ENCODE results near the gene ARID4B. TPM values are rescaled to one million over a fixed set of nuclear protein-coding genes. Genes with fewer than 3 reads are reported as not detected.
"Not testable (repeated sequence)": the region's sequence is repeated elsewhere in the genome, so short reads cannot be mapped to it uniquely, and the experiment has no call there.

ARID4B gene
- total RNA-seq, 3 donors from 2014 or later: 26.9 to 41.5 (median 36.4) TPM

DNA sequence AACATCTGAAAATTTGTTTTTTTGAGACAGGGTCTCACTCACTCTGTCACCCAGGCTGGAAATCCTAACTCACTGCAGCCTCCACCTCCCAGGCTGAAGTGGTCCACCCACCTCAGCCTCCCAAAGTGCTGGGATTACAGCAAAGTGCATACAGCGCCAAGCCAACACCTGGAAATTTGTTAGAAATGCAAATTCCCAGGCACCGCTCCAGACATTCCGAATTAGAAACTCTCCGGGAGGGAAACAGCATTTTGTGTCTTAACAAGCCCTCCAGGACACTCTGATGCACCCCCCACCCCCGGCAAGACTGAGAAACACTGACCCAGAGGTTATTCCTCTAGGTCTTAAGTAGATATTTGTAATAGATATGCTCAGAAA, 49.1 kb downstream of the ARID4B start:
- DNase-seq (no peak), ATAC-seq (no peak)
- H3K9me3 Mint-ChIP-seq: no peaks in the 10 kb centered on the region
- H3K4me1 Mint-ChIP-seq (ENCODE audit: low read depth): peaks cover 60% of the 10 kb centered on the region
- H3K27me3 Mint-ChIP-seq (ENCODE audit: low read depth): no peaks in the 10 kb centered on the region
- H3K4me3 Mint-ChIP-seq: no peak overlapping the region
- H3K36me3 Mint-ChIP-seq (ENCODE audit: insufficient read depth): peaks cover 5% of the 10 kb centered on the region

DNA sequence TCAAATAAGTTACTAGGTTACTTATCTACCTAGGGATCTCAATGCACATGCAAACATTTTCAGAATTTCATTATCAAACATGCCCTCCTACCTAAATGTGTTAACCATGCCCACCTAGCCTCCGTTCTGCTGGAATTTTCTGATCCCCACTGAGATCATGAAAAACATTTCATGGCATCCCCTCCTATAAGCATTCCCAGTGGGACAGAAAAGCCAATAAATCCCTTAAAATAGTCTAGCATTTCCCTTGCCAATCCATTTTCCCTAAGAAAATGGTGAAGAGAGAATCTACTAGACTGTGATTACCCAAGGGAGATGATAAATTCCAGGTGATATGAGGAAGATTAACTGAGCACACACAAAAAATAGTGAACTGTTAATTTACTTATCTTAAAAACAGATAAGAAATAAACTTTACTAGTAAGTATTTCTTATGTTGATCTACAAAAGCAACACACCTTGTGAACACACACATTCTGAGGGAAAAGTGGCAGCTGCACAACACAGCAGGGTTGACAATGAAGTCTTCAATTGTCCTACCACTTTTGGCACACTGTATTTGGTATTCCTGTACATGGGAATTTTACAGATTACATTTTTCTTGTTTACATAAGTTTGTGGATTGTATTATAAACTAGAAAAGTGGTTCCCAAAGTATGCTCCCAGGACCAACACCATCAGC, 49.6 kb downstream of the ARID4B start:
- ATAC-seq (no peak), DNase-seq (no peak)
- H3K9me3 Mint-ChIP-seq: no peaks in the 10 kb centered on the region
- peaks cover 65% of the 10 kb centered on the region for H3K4me1 Mint-ChIP-seq (ENCODE audit: low read depth)
- H3K27me3 Mint-ChIP-seq (ENCODE audit: low read depth): no peaks in the 10 kb centered on the region
- no peak overlapping the region for H3K4me3 Mint-ChIP-seq
- H3K36me3 Mint-ChIP-seq (ENCODE audit: insufficient read depth): peaks cover 5% of the 10 kb centered on the region

DNA sequence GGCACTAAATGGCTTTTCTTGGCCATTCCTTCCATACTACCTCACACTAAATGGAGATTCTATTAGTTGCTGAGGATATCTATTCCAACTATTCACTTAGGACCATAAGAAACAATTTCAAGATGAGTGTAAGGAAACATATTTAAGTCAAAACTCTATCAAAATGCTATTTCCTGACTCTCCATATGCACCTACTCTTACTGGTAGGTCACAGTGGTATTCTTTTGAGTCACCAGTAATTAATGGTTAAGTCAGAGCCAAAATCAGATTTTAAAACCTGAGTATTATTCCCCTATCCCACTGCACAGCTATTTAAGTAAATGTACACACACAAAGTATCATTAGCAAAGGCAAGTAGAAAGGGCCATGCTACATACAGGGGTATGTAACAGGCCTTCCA, 50.3 kb downstream of the ARID4B start:
- Mint-ChIP-seq H3K9me3 (no peaks in the 10 kb centered on the region), H3K4me3 (no peak overlapping the region), H3K36me3 (ENCODE audit: insufficient read depth) (peaks cover 5% of the 10 kb centered on the region), H3K27me3 (ENCODE audit: low read depth) (no peaks in the 10 kb centered on the region), H3K4me1 (ENCODE audit: low read depth) (peaks cover 72% of the 10 kb centered on the region)
- DNase-seq (no peak), ATAC-seq (peak in 1 of 2 donors; percentile 25)

DNA sequence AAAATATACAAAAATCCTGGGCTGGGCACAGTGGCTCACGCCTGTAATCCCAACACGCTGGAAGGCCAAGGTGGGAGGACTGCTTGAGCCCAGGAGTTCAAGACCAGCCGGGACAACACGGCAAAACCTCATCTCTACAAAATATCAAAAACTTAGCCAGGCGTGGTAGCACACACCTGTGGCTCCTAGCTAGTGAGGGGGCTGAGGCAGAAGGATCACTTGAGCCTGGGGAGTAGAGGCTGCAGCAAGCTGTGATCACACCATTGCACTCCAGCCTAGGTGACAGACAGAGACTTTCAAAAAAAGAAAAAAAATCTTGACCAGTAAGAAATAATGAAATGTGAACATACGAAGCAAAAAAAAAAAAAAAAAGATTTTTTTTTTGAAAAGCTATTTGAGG, 52.1 kb downstream of the ARID4B start:
- Mint-ChIP-seq H3K4me3 (no peak overlapping the region), H3K4me1 (ENCODE audit: low read depth) (peaks cover 70% of the 10 kb centered on the region), H3K27me3 (ENCODE audit: low read depth) (no peaks in the 10 kb centered on the region), H3K9me3 (no peaks in the 10 kb centered on the region), H3K36me3 (ENCODE audit: insufficient read depth) (peaks cover 5% of the 10 kb centered on the region)
- DNase-seq: no peak
- ATAC-seq: no peak

DNA sequence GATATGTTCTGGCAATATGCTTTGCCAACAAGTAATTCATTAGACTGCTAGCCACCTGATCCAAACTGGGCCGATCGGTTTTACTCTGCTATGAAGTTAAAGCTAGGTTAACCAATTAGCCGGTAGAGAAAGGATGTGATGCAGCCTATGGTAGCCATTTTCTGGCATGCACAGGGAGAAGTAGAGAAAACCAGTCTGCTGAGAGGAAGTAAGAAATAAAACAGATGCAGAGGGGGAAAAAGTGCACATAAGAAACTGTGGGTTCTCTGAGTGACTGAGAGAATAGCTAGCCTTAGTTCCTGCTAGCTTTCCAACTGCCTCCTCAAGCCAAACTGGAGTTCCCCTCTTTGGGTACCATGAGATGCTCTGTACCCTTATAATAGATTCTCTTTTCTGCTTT, 52.8 kb downstream of the ARID4B start:
- Mint-ChIP-seq H3K4me3 (no peak overlapping the region), H3K9me3 (no peaks in the 10 kb centered on the region)

DNA sequence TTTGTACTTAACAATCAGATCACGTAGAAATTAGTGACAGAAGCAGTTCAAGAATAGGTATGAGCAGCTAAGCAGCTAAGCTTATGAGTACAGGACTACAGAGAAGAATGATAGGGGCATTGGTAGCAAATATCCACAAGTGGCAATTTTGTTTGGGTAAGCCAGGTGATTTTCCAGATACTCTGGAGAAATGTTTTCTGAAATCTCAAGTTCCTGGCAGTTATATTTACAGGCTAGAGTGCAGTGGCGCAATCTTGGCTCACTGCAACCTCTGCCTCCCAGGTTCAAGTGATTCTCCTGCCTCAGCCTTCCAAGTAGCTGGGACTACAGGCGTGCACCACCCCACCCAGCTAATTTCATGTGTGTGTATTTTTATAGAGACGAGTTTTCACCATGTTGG, 55.1 kb downstream of the ARID4B start:
- DNase-seq (no peak), ATAC-seq (no peak)
- Mint-ChIP-seq H3K9me3 (no peaks in the 10 kb centered on the region), H3K4me1 (ENCODE audit: low read depth) (peaks cover 69% of the 10 kb centered on the region), H3K36me3 (ENCODE audit: insufficient read depth) (peaks cover 4% of the 10 kb centered on the region), H3K27me3 (ENCODE audit: low read depth) (no peaks in the 10 kb centered on the region), H3K4me3 (no peak overlapping the region)

More for the DNA sequence above, 52.8 kb downstream of the ARID4B start:
- no peaks in the 10 kb centered on the region for H3K27me3 Mint-ChIP-seq (ENCODE audit: low read depth)
- peaks cover 2% of the 10 kb centered on the region for H3K36me3 Mint-ChIP-seq (ENCODE audit: insufficient read depth)
- H3K4me1 Mint-ChIP-seq (ENCODE audit: low read depth): peaks cover 72% of the 10 kb centered on the region
- DNase-seq (no peak), ATAC-seq (peak; percentile 44 to 45)

DNA sequence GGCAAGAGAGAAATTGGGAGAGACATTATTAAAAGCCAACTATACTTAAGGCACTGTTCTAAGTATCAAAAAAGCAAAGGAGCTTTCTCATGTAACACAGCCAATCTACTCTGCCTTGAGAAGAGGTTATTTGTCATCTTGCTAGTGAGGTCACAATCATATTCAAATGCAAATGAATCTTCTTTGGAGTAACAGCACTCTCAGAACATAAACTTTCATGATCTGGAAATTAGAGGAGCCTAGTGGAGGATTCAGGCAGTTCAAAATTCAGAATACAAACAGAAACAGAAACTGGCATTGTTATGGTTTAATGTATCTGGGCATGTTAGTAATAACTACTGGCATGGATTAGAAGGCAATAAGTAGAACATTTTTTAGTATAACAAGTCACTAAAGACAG, 57.4 kb downstream of the ARID4B start:
- Mint-ChIP-seq H3K4me3 (peak overlapping the region; percentile 37), H3K27me3 (ENCODE audit: low read depth) (no peaks in the 10 kb centered on the region), H3K9me3 (no peaks in the 10 kb centered on the region), H3K36me3 (ENCODE audit: insufficient read depth) (peaks cover 3% of the 10 kb centered on the region), H3K4me1 (ENCODE audit: low read depth) (peaks cover 73% of the 10 kb centered on the region)
- ATAC-seq: peak; percentile 90 to 95
- DNase-seq: no peak

DNA sequence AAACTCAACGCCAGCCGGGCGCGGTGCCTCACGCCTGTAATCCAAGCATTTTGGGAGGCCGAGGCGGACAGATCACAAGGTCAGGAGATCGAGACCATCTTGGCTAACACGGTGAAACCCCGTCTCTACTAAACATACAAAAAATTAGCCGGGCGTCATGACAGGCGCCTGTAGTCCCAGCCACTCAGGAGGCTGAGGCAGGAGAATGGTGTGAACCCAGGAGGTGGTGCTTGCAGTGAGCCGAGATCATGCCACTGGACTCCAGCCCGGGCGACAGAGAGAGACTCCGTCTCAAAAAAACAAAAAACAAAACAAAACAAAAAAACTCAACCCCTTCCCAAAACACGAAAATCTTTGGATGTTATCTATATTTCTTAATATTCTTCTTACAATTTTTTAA, 58.0 kb downstream of the ARID4B start:
- not testable (repeated sequence) for DNase-seq; ATAC-seq; H3K4me3 Mint-ChIP-seq; H3K27me3 Mint-ChIP-seq (ENCODE audit: low read depth); H3K36me3 Mint-ChIP-seq (ENCODE audit: insufficient read depth); H3K9me3 Mint-ChIP-seq
- peaks cover 69% of the 10 kb centered on the region for H3K4me1 Mint-ChIP-seq (ENCODE audit: low read depth)

DNA sequence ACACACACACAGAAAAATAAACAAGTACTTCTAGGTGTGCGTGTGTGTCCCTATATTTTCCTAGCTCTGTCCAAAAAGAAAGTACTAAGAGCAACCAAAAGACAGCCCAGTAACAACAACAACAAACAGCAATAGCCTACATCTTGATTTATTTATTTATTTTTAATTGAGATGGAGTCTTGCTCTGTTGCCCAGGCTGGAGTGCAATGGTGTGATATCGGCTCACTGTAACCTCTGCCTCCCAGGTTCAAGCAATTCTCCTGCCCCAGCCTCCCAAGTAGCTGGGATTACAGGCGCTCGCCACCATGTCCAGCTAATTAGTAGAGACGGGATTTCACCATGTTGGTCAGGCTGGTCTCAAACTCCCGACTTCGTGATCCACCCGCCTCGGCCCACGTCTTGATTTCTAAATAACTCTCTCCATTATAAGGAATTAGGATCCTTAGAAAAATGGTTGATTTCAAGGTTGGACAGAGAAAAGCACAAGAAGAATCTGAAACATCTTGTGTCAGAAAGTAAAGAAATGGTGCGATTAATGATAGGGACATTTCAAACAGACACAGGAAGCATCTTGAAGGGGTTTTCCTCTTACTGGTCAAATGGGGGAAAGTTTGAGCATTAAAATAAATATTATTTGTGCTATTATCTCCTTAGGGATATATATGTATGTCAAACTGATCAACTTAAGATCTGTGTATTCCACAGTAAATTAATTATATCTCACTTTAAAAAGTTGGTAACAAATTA, 59.4 kb downstream of the ARID4B start:
- Mint-ChIP-seq H3K36me3 (ENCODE audit: insufficient read depth) (peaks cover 3% of the 10 kb centered on the region), H3K27me3 (ENCODE audit: low read depth) (no peaks in the 10 kb centered on the region), H3K4me1 (ENCODE audit: low read depth) (peaks cover 69% of the 10 kb centered on the region), H3K9me3 (no peaks in the 10 kb centered on the region), H3K4me3 (no peak overlapping the region)
- DNase-seq (no peak), ATAC-seq (no peak)

DNA sequence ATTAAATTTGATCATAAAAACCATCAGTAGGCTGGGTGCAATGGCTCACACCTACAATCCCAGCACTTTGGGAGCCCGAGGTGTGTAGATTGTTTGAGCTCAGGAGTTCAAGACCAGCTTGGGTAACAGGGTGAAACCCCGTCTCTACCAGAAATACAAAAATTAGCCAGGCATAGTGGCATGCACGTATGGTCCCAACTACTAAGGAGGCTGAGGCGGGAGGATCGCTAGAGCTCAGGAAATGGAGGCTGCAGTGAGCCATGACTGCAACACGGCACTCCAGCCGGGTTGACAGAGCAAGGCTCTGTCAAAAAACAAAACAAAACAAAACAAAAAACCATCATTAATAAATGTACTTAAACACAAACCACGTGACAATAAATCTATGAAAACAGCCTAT, 61.0 kb downstream of the ARID4B start:
- Mint-ChIP-seq H3K36me3 (ENCODE audit: insufficient read depth) (peaks cover 3% of the 10 kb centered on the region), H3K9me3 (no peaks in the 10 kb centered on the region), H3K4me3 (no peak overlapping the region), H3K4me1 (ENCODE audit: low read depth) (peaks cover 64% of the 10 kb centered on the region), H3K27me3 (ENCODE audit: low read depth) (no peaks in the 10 kb centered on the region)
- ATAC-seq (no peak), DNase-seq (no peak)

DNA sequence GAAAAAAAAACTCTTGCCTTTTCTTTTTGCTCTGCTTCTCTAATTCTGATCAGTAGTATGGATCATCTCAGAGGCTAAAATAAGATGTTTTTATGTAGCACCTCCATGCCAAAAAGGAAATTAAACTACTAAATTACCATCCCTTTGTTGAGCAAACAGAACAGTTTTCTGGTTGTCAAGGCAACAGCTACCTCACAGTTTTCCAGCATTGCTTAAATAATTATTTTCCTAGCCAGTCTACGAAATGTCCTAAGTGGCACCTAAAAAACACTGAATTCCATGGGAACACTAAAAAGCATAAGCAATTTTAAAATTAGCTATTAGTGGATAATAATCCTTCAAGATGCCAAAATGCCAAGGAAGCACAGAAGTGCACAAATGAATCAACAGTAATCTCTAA, 61.7 kb downstream of the ARID4B start:
- Mint-ChIP-seq H3K27me3 (ENCODE audit: low read depth) (no peaks in the 10 kb centered on the region), H3K9me3 (no peaks in the 10 kb centered on the region), H3K4me3 (no peak overlapping the region), H3K4me1 (ENCODE audit: low read depth) (peaks cover 68% of the 10 kb centered on the region), H3K36me3 (ENCODE audit: insufficient read depth) (peaks cover 3% of the 10 kb centered on the region)
- DNase-seq: no peak
- no peak for ATAC-seq

DNA sequence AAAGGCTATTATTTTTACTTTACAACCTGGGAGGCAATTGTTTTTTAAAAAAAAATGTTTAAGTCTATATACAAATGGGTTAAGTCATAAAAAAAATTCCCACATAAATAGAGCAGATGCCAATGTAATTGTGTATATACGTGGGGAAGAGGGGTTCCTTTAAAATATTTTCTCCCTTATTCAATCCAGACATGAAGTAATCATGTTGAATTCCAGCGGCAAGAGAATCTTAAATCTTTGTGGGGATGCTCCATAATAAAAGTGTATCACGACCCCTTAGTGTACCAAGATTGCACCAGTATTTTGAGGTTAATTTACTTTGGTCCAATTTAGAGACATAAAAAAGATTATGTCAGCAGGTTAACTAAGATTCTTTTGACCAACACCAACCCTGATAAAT, 62.1 kb downstream of the ARID4B start:
- Mint-ChIP-seq H3K36me3 (ENCODE audit: insufficient read depth) (peaks cover 3% of the 10 kb centered on the region), H3K4me1 (ENCODE audit: low read depth) (peaks cover 69% of the 10 kb centered on the region), H3K4me3 (no peak overlapping the region), H3K9me3 (no peaks in the 10 kb centered on the region), H3K27me3 (ENCODE audit: low read depth) (no peaks in the 10 kb centered on the region)
- ATAC-seq: no peak
- no peak for DNase-seq

DNA sequence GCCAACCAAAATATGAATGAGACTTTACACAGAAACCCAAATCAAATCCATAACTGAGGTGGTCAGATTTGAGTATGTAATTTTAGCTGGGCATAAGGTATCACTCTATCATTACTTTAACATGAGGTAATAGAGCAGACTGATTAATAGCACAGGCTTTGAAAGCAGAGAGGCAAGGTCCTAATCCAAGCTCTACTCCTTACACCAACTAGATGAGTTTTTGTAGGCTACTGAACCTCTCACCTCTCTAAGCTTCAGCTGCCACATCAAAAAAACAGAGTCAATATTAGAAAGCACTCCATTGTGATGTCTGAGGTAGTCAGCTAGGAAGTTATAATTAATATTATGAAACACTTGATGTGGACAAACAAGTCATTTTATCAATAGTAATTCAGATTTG, 63.7 kb downstream of the ARID4B start:
- DNase-seq: no peak
- H3K27me3 Mint-ChIP-seq (ENCODE audit: low read depth): no peaks in the 10 kb centered on the region
- no peak for ATAC-seq
- no peak overlapping the region for H3K4me3 Mint-ChIP-seq
- peaks cover 5% of the 10 kb centered on the region for H3K36me3 Mint-ChIP-seq (ENCODE audit: insufficient read depth)
- H3K9me3 Mint-ChIP-seq: no peaks in the 10 kb centered on the region
- peaks cover 66% of the 10 kb centered on the region for H3K4me1 Mint-ChIP-seq (ENCODE audit: low read depth)

DNA sequence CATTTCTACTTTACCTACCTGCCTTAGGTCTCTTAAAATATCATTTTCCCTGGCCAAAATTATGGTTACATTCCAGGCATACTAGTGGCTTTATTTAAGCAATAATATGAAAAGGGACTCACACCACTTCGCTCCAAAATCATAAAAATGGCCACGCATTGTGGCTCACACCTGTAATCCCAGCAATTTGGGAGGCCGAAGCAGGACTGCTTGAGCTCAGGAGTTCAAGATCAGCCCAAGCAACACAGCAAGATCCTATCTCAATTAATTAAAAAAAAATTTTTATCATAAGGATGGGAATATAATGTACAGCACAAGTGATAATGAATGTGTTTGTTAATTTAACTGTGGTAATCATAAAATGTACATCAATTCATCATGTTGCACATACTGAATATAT, 65.4 kb downstream of the ARID4B start:
- ATAC-seq: no peak
- peaks cover 2% of the 10 kb centered on the region for H3K36me3 Mint-ChIP-seq (ENCODE audit: insufficient read depth)
- DNase-seq: no peak
- H3K9me3 Mint-ChIP-seq: no peaks in the 10 kb centered on the region
- no peaks in the 10 kb centered on the region for H3K27me3 Mint-ChIP-seq (ENCODE audit: low read depth)
- no peak overlapping the region for H3K4me3 Mint-ChIP-seq
- H3K4me1 Mint-ChIP-seq (ENCODE audit: low read depth): peaks cover 73% of the 10 kb centered on the region

DNA sequence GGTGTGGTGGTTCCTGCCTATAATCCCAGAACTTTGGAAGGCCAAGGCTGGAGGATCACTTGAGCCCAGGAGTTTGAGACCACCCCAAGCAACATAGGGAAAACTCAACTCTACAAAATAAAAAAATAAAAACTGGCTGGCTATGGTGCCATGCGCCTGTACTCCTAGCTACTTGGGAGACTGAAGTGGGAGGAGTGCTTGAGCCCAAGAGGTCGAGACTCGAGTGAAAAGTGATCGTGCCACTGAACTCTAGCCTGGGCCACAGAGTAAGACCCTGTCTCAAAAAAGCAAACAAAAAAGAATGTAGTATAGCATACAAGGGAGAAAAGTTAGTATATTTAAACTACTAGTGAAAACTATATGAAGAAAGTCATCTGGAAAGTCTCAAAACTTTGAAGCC, 66.7 kb downstream of the ARID4B start:
- no peaks in the 10 kb centered on the region for H3K27me3 Mint-ChIP-seq (ENCODE audit: low read depth)
- no peaks in the 10 kb centered on the region for H3K9me3 Mint-ChIP-seq
- DNase-seq: no peak
- no peak overlapping the region for H3K4me3 Mint-ChIP-seq
- H3K4me1 Mint-ChIP-seq (ENCODE audit: low read depth): peaks cover 67% of the 10 kb centered on the region
- ATAC-seq: no peak
- peaks cover 4% of the 10 kb centered on the region for H3K36me3 Mint-ChIP-seq (ENCODE audit: insufficient read depth)

Measured in activated T-cell treated with anti-CD3 and anti-CD28 coated beads, Interleukin-2, amount 50 U/mL, for 4 hours (primary cell).